Uterus (tissue), 4 donors: Measurements from ENCODE around the gene CHD2. TPM values are rescaled to one million over a fixed set of nuclear protein-coding genes. Genes with fewer than 3 reads are reported as not detected.
"Not testable (repeated sequence)": the region's sequence is repeated elsewhere in the genome, so short reads cannot be mapped to it uniquely, and the experiment has no call there.

Experiments
- DNase-seq, 2 donors: peaks; one replicate each; pipeline ENCODE4 v3.0.0-alpha.2; 2019 to 2020
- H3K27ac ChIP-seq, 2 donors: fragments of 200-600 bp; sonication (generic); 1 replicate in 1 of 2; 2 replicates in 1 of 2; pipeline ENCODE4 v1.5.1; 2016 to 2018
- H3K27me3 ChIP-seq, 2 donors: fragments of 200-600 bp; sonication (generic); one replicate each; pipeline ENCODE4 v1.5.1; 2018 to 2019; ENCODE audit warnings: control low read depth in 1 of 2
- H3K36me3 ChIP-seq, 2 donors: fragments of 200-600 bp; sonication (generic); one replicate each; pipeline ENCODE4 v1.5.1; 2019; ENCODE audit warnings: control low read depth in 1 of 2
- H3K4me1 ChIP-seq, 2 donors: fragments of 200-600 bp; sonication (generic); one replicate each; pipeline ENCODE4 v1.5.1; 2018 to 2019; ENCODE audit warnings: control low read depth in 1 of 2
- H3K4me3 ChIP-seq, 2 donors: fragments of 200-600 bp; sonication (generic); 1 replicate in 1 of 2; 2 replicates in 1 of 2; pipeline ENCODE4 v1.5.1; 2018 to 2019; ENCODE audit warnings: mild to moderate bottlenecking in 1 of 2
- H3K9me3 ChIP-seq, 2 donors: fragments of 200-600 bp; sonication (generic); one replicate each; pipeline ENCODE4 v1.5.1; 2019; ENCODE audit warnings: control low read depth in 1 of 2
- CTCF ChIP-seq, 4 experiments: fragments of 200-600 bp in 2 of 4; fragments of 450-650 bp in 2 of 4; sonication (generic) in 2 of 4; IDR thresholded peaks; one replicate each; pipeline ENCODE4 v1.5.1; 2016 to 2019; ENCODE audit warnings: antibody characterized with exemption in 4 of 4, mild to moderate bottlenecking in 2 of 4, moderate library complexity in 1 of 4
- POLR2A ChIP-seq, 2 donors: fragments of 450-650 bp; IDR thresholded peaks; one replicate each; pipeline ENCODE4 v1.6.1; 2016; ENCODE audit warnings: antibody characterized with exemption in 2 of 2, mild to moderate bottlenecking in 1 of 2, moderate library complexity in 1 of 2
- intact Hi-C: fragments of 100-400 bp; cut with DNase I; formaldehyde crosslinking; loops from one replicate; pipeline ENCODE4 v1.15.1; 2023; ENCODE audit warnings: low total_unique reads
- total RNA-seq, 4 donors: library from RNA; depleted of rRNA in 3 of 4; stranded (reverse); fragments of >200 nt in 3 of 4; gene quantifications; one replicate each; pipeline versions ENCODE4 v1.1.0 to v1.2.4, GENCODE V29; 2014 to 2023
- donor health status: DM: yes; HTN: yes; CAD: no.

CHD2 gene
- total RNA-seq, 4 donors from 2014 or later: 71.0 to 166 (median 152) TPM

- peaks cover 0 to 3% of the 10 kb centered on the region in 2 donors for H3K4me1 ChIP-seq
- no peaks in the 10 kb centered on the region for H3K9me3 ChIP-seq
- intact Hi-C loops: no loop called here
- no peak for DNase-seq
- no peak overlapping the region for H3K27ac ChIP-seq
- no peaks in the 10 kb centered on the region for H3K27me3 ChIP-seq
- H3K4me3 ChIP-seq: no peak overlapping the region
- TF ChIP-seq CTCF (IDR thresholded peaks at IDR 0.05): no peak
- no peak for TF ChIP-seq POLR2A (IDR thresholded peaks at IDR 0.05)
- H3K36me3 ChIP-seq: no peaks in the 10 kb centered on the region
These were observed 158.8 kb downstream of the CHD2 start for GRCh38 chr15:93058904-93059427.

GRCh38 chr15:93059442-93059841 is 159.3 kb downstream of the CHD2 start:
- no peaks in the 10 kb centered on the region for H3K9me3 ChIP-seq
- H3K27ac ChIP-seq: no peak overlapping the region
- no peaks in the 10 kb centered on the region for H3K27me3 ChIP-seq
- intact Hi-C loops: no loop called here
- DNase-seq: no peak
- no peak overlapping the region for H3K4me3 ChIP-seq
- H3K4me1 ChIP-seq: peaks cover 0 to 3% of the 10 kb centered on the region in 2 donors
- TF ChIP-seq POLR2A (IDR thresholded peaks at IDR 0.05) (no peak), CTCF (IDR thresholded peaks at IDR 0.05) (no peak)
- H3K36me3 ChIP-seq: no peaks in the 10 kb centered on the region

- H3K4me3 ChIP-seq: no peak overlapping the region
- H3K27ac ChIP-seq: peak overlapping the region in 1 of 2 donors; percentile 13
- no peaks in the 10 kb centered on the region for H3K36me3 ChIP-seq
- DNase-seq: no peak
- no peaks in the 10 kb centered on the region for H3K9me3 ChIP-seq
- peaks cover 0 to 3% of the 10 kb centered on the region in 2 donors for H3K4me1 ChIP-seq
- TF ChIP-seq POLR2A (IDR thresholded peaks at IDR 0.05) (no peak), CTCF (IDR thresholded peaks at IDR 0.05) (no peak)
- H3K27me3 ChIP-seq: no peaks in the 10 kb centered on the region
- intact Hi-C loops: no loop called here
These were observed 160.5 kb downstream of the CHD2 start for GRCh38 chr15:93060336-93061248.

GRCh38 chr15:93062628-93063261 is 162.6 kb downstream of the CHD2 start:
- H3K4me3 ChIP-seq, DNase-seq, intact Hi-C loops, H3K4me1 ChIP-seq, H3K27me3 ChIP-seq, H3K9me3 ChIP-seq, H3K36me3 ChIP-seq: not testable (repeated sequence)
- H3K27ac ChIP-seq: peak overlapping the region; percentile 54 to 72

GRCh38 chr15:93063262-93063671 is 163.1 kb downstream of the CHD2 start:
- peaks cover 0 to 7% of the 10 kb centered on the region in 2 donors for H3K4me1 ChIP-seq
- no peaks in the 10 kb centered on the region for H3K9me3 ChIP-seq
- H3K36me3 ChIP-seq: no peaks in the 10 kb centered on the region
- intact Hi-C loops: no loop called here
- DNase-seq: no peak
- TF ChIP-seq CTCF (IDR thresholded peaks at IDR 0.05) (no peak), POLR2A (IDR thresholded peaks at IDR 0.05) (no peak)
- H3K27ac ChIP-seq: peak overlapping the region; percentile 52 to 72
- no peaks in the 10 kb centered on the region for H3K27me3 ChIP-seq
- no peak overlapping the region for H3K4me3 ChIP-seq
